Osteocyte (in vitro differentiated cells): ENCODE measurements around the gene ATP2A2. TPM values are rescaled to one million over a fixed set of nuclear protein-coding genes. Genes with fewer than 3 reads are reported as not detected.
A peak's percentile ranks its signal among the peaks of the same experiment; 100 is the strongest.

ENCODE experiments used
- DNase-seq: peaks from one replicate; pipeline ENCODE4 v3.0.0; 2021; ENCODE audit warnings: mixed read lengths; ENCODE audit not compliant: unreplicated experiment; ENCODE audit errors: extremely low spot score
- H3K27ac Mint-ChIP-seq: one replicate; pipeline ENCODE4 v1.8.0; 2021; ENCODE audit warnings: mild to moderate bottlenecking, mixed read lengths; ENCODE audit not compliant: unreplicated experiment
- H3K27me3 Mint-ChIP-seq: one replicate; pipeline ENCODE4 v1.8.0; 2021; ENCODE audit warnings: mixed read lengths; ENCODE audit not compliant: unreplicated experiment
- H3K36me3 Mint-ChIP-seq: one replicate; pipeline ENCODE4 v1.8.0; 2021; ENCODE audit warnings: mixed read lengths; ENCODE audit not compliant: unreplicated experiment
- H3K4me1 Mint-ChIP-seq: one replicate; pipeline ENCODE4 v1.8.0; 2021; ENCODE audit warnings: mixed read lengths; ENCODE audit not compliant: unreplicated experiment
- H3K4me3 Mint-ChIP-seq: one replicate; pipeline ENCODE4 v1.8.0; 2021; ENCODE audit warnings: mild to moderate bottlenecking, moderate library complexity, mixed read lengths; ENCODE audit not compliant: unreplicated experiment
- H3K9me3 Mint-ChIP-seq: one replicate; pipeline ENCODE4 v1.8.0; 2021; ENCODE audit warnings: mixed read lengths; ENCODE audit not compliant: unreplicated experiment
- total RNA-seq: library from RNA; stranded (reverse); gene quantifications from 2 replicates; pipeline ENCODE4 v1.2.1, GENCODE V29; 2021
- TF ChIP-seq, protein P1 (sequence below): fragments of 200-600 bp; sonication (generic); IDR thresholded peaks from 2 replicates; pipeline ENCODE4 v1.5.0; 2021; ENCODE audit warnings: antibody characterized with exemption, mild to moderate bottlenecking, moderate library complexity

ATP2A2 gene
- total RNA-seq, 1 donor from 2014 or later: 183 TPM

DNA sequence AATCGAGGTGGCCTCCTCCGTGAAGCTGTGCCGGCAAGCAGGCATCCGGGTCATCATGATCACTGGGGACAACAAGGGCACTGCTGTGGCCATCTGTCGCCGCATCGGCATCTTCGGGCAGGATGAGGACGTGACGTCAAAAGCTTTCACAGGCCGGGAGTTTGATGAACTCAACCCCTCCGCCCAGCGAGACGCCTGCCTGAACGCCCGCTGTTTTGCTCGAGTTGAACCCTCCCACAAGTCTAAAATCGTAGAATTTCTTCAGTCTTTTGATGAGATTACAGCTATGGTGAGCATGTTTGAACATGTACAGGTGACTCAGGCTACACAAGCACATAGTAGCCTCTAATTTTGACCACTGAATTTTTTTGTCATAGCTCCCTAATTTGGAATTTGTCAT, 59.7 kb downstream of the ATP2A2 start:
- Mint-ChIP-seq H3K27ac (peak overlapping the region; percentile 39), H3K4me1 (no peaks in the 10 kb centered on the region), H3K27me3 (no peaks in the 10 kb centered on the region), H3K9me3 (no peaks in the 10 kb centered on the region), H3K36me3 (peaks cover 78% of the 10 kb centered on the region), H3K4me3 (no peak overlapping the region)
- TF ChIP-seq, protein P1, sequence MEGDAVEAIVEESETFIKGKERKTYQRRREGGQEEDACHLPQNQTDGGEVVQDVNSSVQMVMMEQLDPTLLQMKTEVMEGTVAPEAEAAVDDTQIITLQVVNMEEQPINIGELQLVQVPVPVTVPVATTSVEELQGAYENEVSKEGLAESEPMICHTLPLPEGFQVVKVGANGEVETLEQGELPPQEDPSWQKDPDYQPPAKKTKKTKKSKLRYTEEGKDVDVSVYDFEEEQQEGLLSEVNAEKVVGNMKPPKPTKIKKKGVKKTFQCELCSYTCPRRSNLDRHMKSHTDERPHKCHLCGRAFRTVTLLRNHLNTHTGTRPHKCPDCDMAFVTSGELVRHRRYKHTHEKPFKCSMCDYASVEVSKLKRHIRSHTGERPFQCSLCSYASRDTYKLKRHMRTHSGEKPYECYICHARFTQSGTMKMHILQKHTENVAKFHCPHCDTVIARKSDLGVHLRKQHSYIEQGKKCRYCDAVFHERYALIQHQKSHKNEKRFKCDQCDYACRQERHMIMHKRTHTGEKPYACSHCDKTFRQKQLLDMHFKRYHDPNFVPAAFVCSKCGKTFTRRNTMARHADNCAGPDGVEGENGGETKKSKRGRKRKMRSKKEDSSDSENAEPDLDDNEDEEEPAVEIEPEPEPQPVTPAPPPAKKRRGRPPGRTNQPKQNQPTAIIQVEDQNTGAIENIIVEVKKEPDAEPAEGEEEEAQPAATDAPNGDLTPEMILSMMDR: no peak
- no peak for DNase-seq

DNA sequence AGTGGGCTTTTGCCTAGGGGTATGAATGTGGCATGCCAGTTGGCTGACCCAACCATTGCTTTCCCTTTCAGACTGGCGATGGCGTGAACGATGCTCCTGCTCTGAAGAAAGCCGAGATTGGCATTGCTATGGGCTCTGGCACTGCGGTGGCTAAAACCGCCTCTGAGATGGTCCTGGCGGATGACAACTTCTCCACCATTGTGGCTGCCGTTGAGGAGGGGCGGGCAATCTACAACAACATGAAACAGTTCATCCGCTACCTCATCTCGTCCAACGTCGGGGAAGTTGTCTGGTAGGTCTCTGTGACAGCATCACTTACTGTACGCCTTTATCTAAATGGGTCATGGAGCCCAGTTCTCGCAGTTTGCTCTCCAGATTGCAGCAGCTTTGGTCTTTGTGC, 61.1 kb downstream of the ATP2A2 start:
- DNase-seq: no peak
- H3K4me1 Mint-ChIP-seq: no peaks in the 10 kb centered on the region
- no peak overlapping the region for H3K27ac Mint-ChIP-seq
- H3K4me3 Mint-ChIP-seq: no peak overlapping the region
- H3K9me3 Mint-ChIP-seq: no peaks in the 10 kb centered on the region
- H3K36me3 Mint-ChIP-seq: peaks cover 80% of the 10 kb centered on the region
- H3K27me3 Mint-ChIP-seq: no peaks in the 10 kb centered on the region
- TF ChIP-seq, protein P1: no peak

DNA sequence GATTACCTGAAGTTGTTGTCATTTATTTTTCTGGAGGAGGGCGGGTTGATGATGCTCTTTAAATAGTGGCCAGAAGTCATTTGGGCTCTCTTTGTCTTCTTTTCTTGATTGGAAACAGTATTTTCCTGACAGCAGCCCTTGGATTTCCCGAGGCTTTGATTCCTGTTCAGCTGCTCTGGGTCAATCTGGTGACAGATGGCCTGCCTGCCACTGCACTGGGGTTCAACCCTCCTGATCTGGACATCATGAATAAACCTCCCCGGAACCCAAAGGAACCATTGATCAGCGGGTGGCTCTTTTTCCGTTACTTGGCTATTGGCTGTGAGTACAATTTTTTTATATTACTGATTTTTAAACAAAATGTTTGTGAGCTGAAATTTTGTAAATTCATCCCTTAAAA, 62.1 kb downstream of the ATP2A2 start:
- Mint-ChIP-seq H3K27ac (no peak overlapping the region), H3K4me1 (no peaks in the 10 kb centered on the region), H3K36me3 (peaks cover 79% of the 10 kb centered on the region), H3K27me3 (no peaks in the 10 kb centered on the region), H3K4me3 (no peak overlapping the region), H3K9me3 (no peaks in the 10 kb centered on the region)
- no peak for DNase-seq
- TF ChIP-seq, protein P1: no peak

DNA sequence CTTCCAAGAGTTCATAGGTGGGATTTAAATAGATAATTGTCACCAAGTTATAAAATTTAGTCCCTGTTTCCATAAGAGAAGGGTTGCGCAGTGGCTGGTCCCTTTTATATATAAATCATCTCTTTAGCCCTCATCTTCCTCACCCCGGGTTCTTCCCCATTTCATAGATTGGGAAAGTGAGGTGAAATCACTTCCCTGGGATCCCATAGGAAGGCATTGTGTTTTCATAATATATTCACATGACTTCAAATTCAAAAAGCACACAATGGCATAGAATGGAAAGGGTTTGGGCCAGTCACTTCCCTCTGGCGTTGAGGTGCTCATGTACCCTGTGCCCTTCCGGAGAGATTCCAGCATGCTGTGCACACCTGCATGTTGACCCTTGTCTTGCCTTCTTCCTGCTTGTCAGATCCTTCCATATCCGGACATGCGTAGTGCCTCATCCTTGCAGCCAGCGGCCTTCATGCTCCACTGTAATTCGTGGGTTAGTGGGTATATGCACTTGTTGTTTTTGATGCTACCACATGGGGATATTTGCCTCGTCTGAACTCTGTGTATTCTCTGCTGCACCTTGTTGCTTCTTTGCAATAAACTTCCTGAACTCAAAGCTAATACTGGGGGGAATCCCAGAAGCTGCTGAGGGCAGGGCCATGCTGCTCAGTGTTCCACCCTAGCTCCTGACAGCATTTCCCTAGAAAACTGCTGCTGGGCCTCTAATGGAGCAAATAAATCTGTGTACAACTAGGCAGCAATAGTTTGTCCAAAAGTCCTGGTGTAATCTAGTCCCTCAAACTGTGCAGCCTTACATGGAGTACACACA, 62.9 kb downstream of the ATP2A2 start:
- Mint-ChIP-seq H3K4me1 (no peaks in the 10 kb centered on the region), H3K9me3 (no peaks in the 10 kb centered on the region), H3K27me3 (no peaks in the 10 kb centered on the region), H3K4me3 (no peak overlapping the region), H3K27ac (no peak overlapping the region), H3K36me3 (peaks cover 74% of the 10 kb centered on the region)
- TF ChIP-seq, protein P1: no peak
- DNase-seq: peak; percentile 46

DNA sequence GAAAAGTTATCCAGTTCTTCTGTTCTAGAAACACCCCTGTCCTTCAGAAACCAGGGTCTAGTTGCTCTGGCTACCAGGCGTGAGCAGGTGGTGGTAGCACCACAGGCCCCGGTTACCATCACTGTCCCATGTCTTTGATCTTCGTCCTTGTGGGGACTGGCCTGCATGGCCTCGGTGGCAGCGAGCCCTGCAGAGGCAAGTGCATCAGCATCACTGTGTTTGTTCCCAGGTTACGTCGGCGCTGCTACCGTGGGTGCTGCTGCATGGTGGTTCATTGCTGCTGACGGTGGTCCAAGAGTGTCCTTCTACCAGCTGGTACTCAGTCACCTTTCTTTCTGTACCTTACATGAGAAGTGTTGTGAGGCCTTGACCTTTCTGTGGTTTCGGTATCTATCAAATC, 63.6 kb downstream of the ATP2A2 start:
- H3K4me1 Mint-ChIP-seq: no peaks in the 10 kb centered on the region
- no peaks in the 10 kb centered on the region for H3K27me3 Mint-ChIP-seq
- no peak overlapping the region for H3K27ac Mint-ChIP-seq
- TF ChIP-seq, protein P1: no peak
- peaks cover 72% of the 10 kb centered on the region for H3K36me3 Mint-ChIP-seq
- peak; percentile 23 for DNase-seq
- no peak overlapping the region for H3K4me3 Mint-ChIP-seq
- no peaks in the 10 kb centered on the region for H3K9me3 Mint-ChIP-seq
